Right lobe of liver (tissue), 6 donors: ENCODE results near the gene GPR17. TPM values are rescaled to one million over a fixed set of nuclear protein-coding genes. Genes with fewer than 3 reads are reported as not detected.

Experiments
- ATAC-seq, 4 donors: fragments of 200-7000 bp; cut with Tn5 transposase; one replicate each; pipeline ENCODE4 v1.9.1; 2020; ENCODE audit warnings: mild to moderate bottlenecking in 4 of 4, moderate library complexity in 4 of 4
- DNase-seq, 3 donors: peaks; one replicate each; pipeline ENCODE4 v3.0.0-alpha.2; 2020
- H3K27ac ChIP-seq, 3 donors: fragments of 200-600 bp; one replicate each; pipeline ENCODE4 v1.8.0; 2022
- H3K27me3 ChIP-seq, 2 donors: fragments of 200-600 bp; one replicate each; pipeline ENCODE4 v1.8.0; 2022
- H3K36me3 ChIP-seq, 4 donors: fragments of 200-600 bp; sonication (generic) in 1 of 4; one replicate each; pipeline versions ENCODE4 v1.5.1 to v1.8.0; 2017 to 2022; ENCODE audit warnings: control low read depth in 1 of 4
- H3K4me1 ChIP-seq, 4 donors: fragments of 200-600 bp; sonication (generic) in 1 of 4; one replicate each; pipeline versions ENCODE4 v1.5.1 to v1.8.0; 2017 to 2022; ENCODE audit warnings: control low read depth in 1 of 4
- H3K4me3 ChIP-seq, 3 donors: fragments of 200-600 bp; one replicate each; pipeline ENCODE4 v1.8.0; 2022
- H3K9me3 ChIP-seq, 4 donors: fragments of 200-600 bp; sonication (generic) in 1 of 4; one replicate each; pipeline versions ENCODE4 v1.5.1 to v1.8.0; 2017 to 2022; ENCODE audit warnings: control low read depth in 1 of 4
- CTCF ChIP-seq, 4 donors: fragments of 200-600 bp in 3 of 4; fragments of 450-650 bp in 1 of 4; IDR thresholded peaks; one replicate each; pipeline versions ENCODE4 v1.5.1 to v1.8.0; 2016 to 2022; ENCODE audit warnings: antibody characterized with exemption in 4 of 4, mild to moderate bottlenecking in 2 of 4
- POLR2A ChIP-seq: fragments of 450-650 bp; IDR thresholded peaks from one replicate; pipeline ENCODE4 v1.6.1; 2017; ENCODE audit warnings: antibody characterized with exemption, mild to moderate bottlenecking
- WGBS: methylation state at CpG from one replicate; pipeline ENCODE4 v1.1.6; 2018; ENCODE audit warnings: low coverage, low lambda C conversion rate; ENCODE audit not compliant: insufficient coverage; ENCODE audit errors: missing lambda C conversion rate; 5-methylcytosine and 5-hydroxymethylcytosine counted together
- intact Hi-C, 2 donors: fragments of 100-400 bp; cut with DNase I; formaldehyde crosslinking; loops; one replicate each; pipeline versions ENCODE4 v1.11.2 to v1.14.1; 2022
- total RNA-seq, 6 experiments: library from RNA; depleted of rRNA in 2 of 6; stranded (reverse); fragments of >200 nt in 2 of 6; fragmentation: NEBNext Ultra II Directional in 3 of 6; extraction: Animal tissue kit (Norgen Biotek cat#: 25700) in 3 of 6; gene quantifications; one replicate each; pipeline versions ENCODE4 v1.1.0 to v1.2.4, GENCODE V29; 2016 to 2023
- donor health status: DM: no; HTN: yes; CAD: no.
- donor health status: DM: no; HTN: no; CAD: no.
- donor health status: DM: no; HTN: no; CAD: no.
- donor health status: DM: no; HTN: yes; CAD: no.
- donor health status: DM: no; HTN: yes; CAD: no.

GPR17 gene
- total RNA-seq, 6 experiments from 2014 or later = not detected

GRCh38 chr2:127676906-127677305 lies 31.0 kb downstream of the GPR17 start:
- WGBS = 80% methylated on average over 2 of the region's 2 CpGs
- Histone ChIP-seq H3K9me3 (no peaks in the 10 kb centered on the region), H3K27me3 (no peaks in the 10 kb centered on the region), H3K36me3 (no peaks in the 10 kb centered on the region), H3K4me3 (no peak overlapping the region), H3K27ac (no peak overlapping the region), H3K4me1 (peaks cover 0 to 6% (median 0%) of the 10 kb centered on the region in 4 donors)
- ATAC-seq (no peak), DNase-seq (no peak)
- TF ChIP-seq CTCF (IDR thresholded peaks at IDR 0.05) (no peak), POLR2A (no peak)
- intact Hi-C loops = no loop called here

GRCh38 chr2:127678531-127678930 lies 32.6 kb downstream of the GPR17 start:
- intact Hi-C loops = no loop called here
- TF ChIP-seq CTCF (IDR thresholded peaks at IDR 0.05) = no peak
- TF ChIP-seq POLR2A = no peak

GRCh38 chr2:127678991-127679390 lies 33.0 kb downstream of the GPR17 start:
- Histone ChIP-seq H3K27me3 (no peaks in the 10 kb centered on the region), H3K27ac (no peak overlapping the region), H3K9me3 (no peaks in the 10 kb centered on the region), H3K4me1 (peaks cover 0 to 6% (median 0%) of the 10 kb centered on the region in 4 donors), H3K4me3 (no peak overlapping the region), H3K36me3 (no peaks in the 10 kb centered on the region)
- DNase-seq (no peak), ATAC-seq (no peak)
- TF ChIP-seq POLR2A = no peak
- TF ChIP-seq CTCF (IDR thresholded peaks at IDR 0.05) = no peak
- intact Hi-C loops = no loop called here
- WGBS = no CpG with 5 or more reads among the region's 6 CpGs

More at GRCh38 chr2:127678531-127678930, 32.6 kb downstream of the GPR17 start:
- Histone ChIP-seq H3K4me3 (no peak overlapping the region), H3K27ac (no peak overlapping the region), H3K27me3 (no peaks in the 10 kb centered on the region), H3K9me3 (no peaks in the 10 kb centered on the region), H3K36me3 (no peaks in the 10 kb centered on the region), H3K4me1 (peaks cover 0 to 6% (median 0%) of the 10 kb centered on the region in 4 donors)
- 68% methylated on average over 6 of the region's 10 CpGs for WGBS
- ATAC-seq (no peak), DNase-seq (no peak)

- DNase-seq = no peak
- TF ChIP-seq CTCF (IDR thresholded peaks at IDR 0.05) (no peak), POLR2A (no peak)
- Histone ChIP-seq H3K4me1 (peaks cover 0 to 6% (median 0%) of the 10 kb centered on the region in 4 donors), H3K27ac (no peak overlapping the region), H3K4me3 (no peak overlapping the region), H3K36me3 (no peaks in the 10 kb centered on the region), H3K9me3 (no peaks in the 10 kb centered on the region), H3K27me3 (no peaks in the 10 kb centered on the region)
- 49% methylated on average over 4 of the region's 15 CpGs for WGBS
- intact Hi-C loops = no loop called here
- ATAC-seq = no peak
Observed at GRCh38 chr2:127679680-127680361, 33.9 kb downstream of the GPR17 start.
